ENCODE measurements around the gene PUM2. TPM values are rescaled to one million over a fixed set of nuclear protein-coding genes. Genes with fewer than 3 reads are reported as not detected.

The PUM2 gene
- total RNA-seq, 1 experiment from 2014 or later, result 105 TPM

- no peak for TF ChIP-seq ZBTB33 (IDR thresholded peaks at IDR 0.05; ENCODE audit: extremely low read depth, insufficient replicate concordance, low read length)
- TF ChIP-seq EZH2 (IDR thresholded peaks at IDR 0.05), result no peak
- TF ChIP-seq ELF1 (IDR thresholded peaks at IDR 0.05; ENCODE audit: borderline replicate concordance, low read depth), result no peak
- TF ChIP-seq SIN3A (IDR thresholded peaks at IDR 0.05; ENCODE audit: low read depth), result no peak
Measured at GRCh38 chr2:20264629-20265028, 86.0 kb downstream of the PUM2 start (continued).

- no peak for DNase-seq (ENCODE audit: low read depth, low spot score)
- H4K20me1 ChIP-seq (ENCODE audit: insufficient read depth), result peaks cover 7% of the 10 kb centered on the region
- H3K27me3 ChIP-seq (ENCODE audit: insufficient read depth, low read length), result no peaks in the 10 kb centered on the region
- ChIA-PET POLR2A (no interaction called here), CTCF (no interaction called here), RAD21 (ENCODE audit: low non-redundant PET in 1 of 2, low total read pairs in 2 of 2, uncharacterized antibody in 2 of 2, unreplicated experiment in 2 of 2) (no interaction called here)
- no peak overlapping the region for H3K27ac ChIP-seq (ENCODE audit: low read depth, low read length)
- no peak for ATAC-seq
- BruUV-seq (replicated peaks), result no TSS peak
- no peak overlapping the region for H2AFZ ChIP-seq (ENCODE audit: low read depth, low read length, poor library complexity, severe bottlenecking)
- peaks cover 11% of the 10 kb centered on the region for H3K79me2 ChIP-seq (ENCODE audit: insufficient read depth, low read length)
- H3K4me3 ChIP-seq (replicated peaks in 1 of 2; ENCODE audit: low read depth in 1 of 2, low read length in 2 of 2), result no peak overlapping the region
- intact Hi-C loops (cut with micrococcal nuclease), result no loop called here
- H3K9me3 ChIP-seq (ENCODE audit: control insufficient read depth in 1 of 2, insufficient read depth in 1 of 2, low read depth in 1 of 2, low read length in 2 of 2), result no peaks in the 10 kb centered on the region
- TF ChIP-seq CTCF (IDR thresholded peaks at IDR 0.05 in 2 of 3, conservative IDR thresholded peaks at IDR 0.05 in 1 of 3; ENCODE audit: borderline replicate concordance in 1 of 3, insufficient read depth in 1 of 3, low read depth in 2 of 3, low read length in 2 of 3) (no peak), POLR2A (IDR thresholded peaks at IDR 0.05; ENCODE audit: borderline replicate concordance, extremely low read depth, insufficient read depth, insufficient read length) (no peak), EGR1 (IDR thresholded peaks at IDR 0.05; ENCODE audit: low read depth) (no peak), EZH2phosphoT487 (IDR thresholded peaks at IDR 0.05; ENCODE audit: borderline replicate concordance) (no peak), JUND (IDR thresholded peaks at IDR 0.05) (no peak), MAX (IDR thresholded peaks at IDR 0.05) (no peak), SP1 (IDR thresholded peaks at IDR 0.05; ENCODE audit: low read depth) (no peak), ZFX (IDR thresholded peaks at IDR 0.05) (no peak), CEBPB (IDR thresholded peaks at IDR 0.05; ENCODE audit: low read depth) (no peak), REST (IDR thresholded peaks at IDR 0.05; ENCODE audit: low read depth) (no peak), FOSL1 (IDR thresholded peaks at IDR 0.05; ENCODE audit: low read depth) (no peak), TCF7L2 (IDR thresholded peaks at IDR 0.05; ENCODE audit: borderline replicate concordance, extremely low read depth, insufficient read depth, insufficient read length) (no peak), SRF (IDR thresholded peaks at IDR 0.05; ENCODE audit: low read depth) (no peak), ZNF274 (IDR thresholded peaks at IDR 0.05; ENCODE audit: low read depth, low read length) (no peak), ATF3 (IDR thresholded peaks at IDR 0.05) (no peak), RAD21 (IDR thresholded peaks at IDR 0.05; ENCODE audit: low read depth) (no peak)
- no peaks in the 10 kb centered on the region for H3K4me1 ChIP-seq (ENCODE audit: control insufficient read depth in 1 of 2, insufficient read depth in 2 of 2, low read length in 2 of 2)
- H3K9me2 ChIP-seq (ENCODE audit: insufficient read depth), result no peaks in the 10 kb centered on the region
- no peak overlapping the region for H3K4me2 ChIP-seq (ENCODE audit: low read length)
- H3K36me3 ChIP-seq (ENCODE audit: control insufficient read depth in 1 of 2, insufficient read depth in 2 of 2, low read length in 2 of 2), result peaks cover 51 to 52% of the 10 kb centered on the region in 2 experiments
- no peak overlapping the region for H3K9ac ChIP-seq (ENCODE audit: low read length)
Measured at GRCh38 chr2:20257411-20257810, 93.2 kb downstream of the PUM2 start.

Data from HCT116 (cell line).